Measurements from ENCODE around the gene MAG. TPM values are rescaled to one million over a fixed set of nuclear protein-coding genes. Genes with fewer than 3 reads are reported as not detected.

The MAG gene
- total RNA-seq, 2 donors from 2014 or later, result not detected

- intact Hi-C loops (cut with DNase I), result no loop called here
Measured at GRCh38 chr19:35293363-35293739, 1.4 kb downstream of the MAG start.

GRCh38 chr19:35293808-35294207 lies 1.8 kb downstream of the MAG start:
- DNase-seq (ENCODE audit: low spot score), result no peak
- intact Hi-C loops (cut with DNase I), result loop anchor here in 1 of 2 donors (2.0 kb wide), 1 partner anchor 57 kb away; no protein-coding TSS in a partner anchor

More at GRCh38 chr19:35293363-35293739, 1.4 kb downstream of the MAG start:
- no peak for DNase-seq (ENCODE audit: low spot score)

- intact Hi-C loops (cut with DNase I), result loop anchor here in 1 of 2 donors (2.0 kb wide), 1 partner anchor 58 kb away; no protein-coding TSS in a partner anchor
- DNase-seq (ENCODE audit: low spot score), result no peak
Measured at GRCh38 chr19:35294328-35294727, 2.4 kb downstream of the MAG start.

GRCh38 chr19:35294859-35295791 lies 3.2 kb downstream of the MAG start:
- no peak for DNase-seq (ENCODE audit: low spot score)
- intact Hi-C loops (cut with DNase I), result loop anchor here in 1 of 2 donors (2.0 kb wide), 1 partner anchor 58 kb away; no protein-coding TSS in a partner anchor

GRCh38 chr19:35295792-35296462 lies 4.0 kb downstream of the MAG start:
- no peak for DNase-seq (ENCODE audit: low spot score)
- intact Hi-C loops (cut with DNase I), result loop anchor here in 1 of 2 donors (2.0 kb wide), 1 partner anchor 59 kb away; no protein-coding TSS in a partner anchor

- intact Hi-C loops (cut with DNase I), result no loop called here
- no peak for DNase-seq (ENCODE audit: low spot score)
Measured at GRCh38 chr19:35296644-35297514, 4.9 kb downstream of the MAG start.

GRCh38 chr19:35297515-35297848 lies 5.5 kb downstream of the MAG start:
- no peak for DNase-seq (ENCODE audit: low spot score)

GRCh38 chr19:35297922-35298321 lies 6.0 kb downstream of the MAG start:
- DNase-seq (ENCODE audit: low spot score), result no peak
- intact Hi-C loops (cut with DNase I), result no loop called here

More at GRCh38 chr19:35297515-35297848, 5.5 kb downstream of the MAG start:
- intact Hi-C loops (cut with DNase I), result no loop called here

GRCh38 chr19:35298561-35298972 lies 6.6 kb downstream of the MAG start:
- no peak for DNase-seq (ENCODE audit: low spot score)
- intact Hi-C loops (cut with DNase I), result no loop called here

- intact Hi-C loops (cut with DNase I), result no loop called here
- no peak for DNase-seq (ENCODE audit: low spot score)
Measured at GRCh38 chr19:35299523-35300338, 7.8 kb downstream of the MAG start.

- intact Hi-C loops (cut with DNase I), result no loop called here
Measured at GRCh38 chr19:35300339-35300649, 8.3 kb downstream of the MAG start.

GRCh38 chr19:35301961-35302360 lies 10.0 kb downstream of the MAG start:
- intact Hi-C loops (cut with DNase I), result no loop called here
- no peak for DNase-seq (ENCODE audit: low spot score)

More at GRCh38 chr19:35300339-35300649, 8.3 kb downstream of the MAG start:
- no peak for DNase-seq (ENCODE audit: low spot score)

- no peak for DNase-seq (ENCODE audit: low spot score)
- intact Hi-C loops (cut with DNase I), result no loop called here
Measured at GRCh38 chr19:35302446-35302845, 10.5 kb downstream of the MAG start.

- intact Hi-C loops (cut with DNase I), result no loop called here
- no peak for DNase-seq (ENCODE audit: low spot score)
Measured at GRCh38 chr19:35303357-35303915, 11.5 kb downstream of the MAG start.

GRCh38 chr19:35304036-35304435 lies 12.1 kb downstream of the MAG start:
- no peak for DNase-seq (ENCODE audit: low spot score)
- intact Hi-C loops (cut with DNase I), result no loop called here

- no peak for DNase-seq (ENCODE audit: low spot score)
- intact Hi-C loops (cut with DNase I), result no loop called here
Measured at GRCh38 chr19:35305181-35305580, 13.2 kb downstream of the MAG start.

- intact Hi-C loops (cut with DNase I), result no loop called here
- no peak for DNase-seq (ENCODE audit: low spot score)
Measured at GRCh38 chr19:35306473-35307246, 14.7 kb downstream of the MAG start.

GRCh38 chr19:35307931-35308330 lies 16.0 kb downstream of the MAG start:
- intact Hi-C loops (cut with DNase I), result no loop called here
- DNase-seq (ENCODE audit: low spot score), result no peak
